Tibial artery (tissue), 4 donors: ENCODE results near the gene TTC17.

Experiments used
- DNase-seq, 2 donors: peaks; one replicate each; pipeline ENCODE4 v3.0.0-alpha.2; 2019
- H3K27ac ChIP-seq, 2 donors: fragments of 200-600 bp; sonication (generic) in 1 of 2; 1 replicate in 1 of 2; 2 replicates in 1 of 2; pipeline ENCODE4 v1.5.1; 2018 to 2019; ENCODE audit warnings: mild to moderate bottlenecking in 1 of 2
- H3K27me3 ChIP-seq, 2 donors: fragments of 200-600 bp; sonication (generic) in 1 of 2; one replicate each; pipeline versions ENCODE4 v1.5.1 to v1.6.0; 2016 to 2019
- H3K36me3 ChIP-seq, 3 donors: fragments of 200-600 bp; sonication (generic) in 2 of 3; one replicate each; pipeline ENCODE4 v1.5.1; 2016 to 2019; ENCODE audit warnings: mild to moderate bottlenecking in 2 of 3
- H3K4me1 ChIP-seq, 4 donors: fragments of 200-600 bp; sonication (generic) in 2 of 4; 1 replicate in 3 of 4; 2 replicates in 1 of 4; pipeline ENCODE4 v1.5.1; 2016 to 2019
- H3K4me3 ChIP-seq, 2 donors: fragments of 200-600 bp; sonication (generic) in 1 of 2; 1 replicate in 1 of 2; 2 replicates in 1 of 2; pipeline ENCODE4 v1.5.1; 2018 to 2019; ENCODE audit warnings: mild to moderate bottlenecking in 2 of 2
- H3K9me3 ChIP-seq, 3 donors: fragments of 200-600 bp; sonication (generic) in 1 of 3; one replicate each; pipeline ENCODE4 v1.5.1; 2016 to 2019
- intact Hi-C: fragments of 100-400 bp; cut with DNase I; formaldehyde crosslinking; loops from one replicate; pipeline ENCODE4 v1.15.0; 2023; ENCODE audit warnings: low total_unique reads
- TF ChIP-seq, protein P1 (sequence below), 2 experiments: fragments of 200-600 bp in 1 of 2; fragments of 450-650 bp in 1 of 2; IDR thresholded peaks; one replicate each; pipeline ENCODE4 v1.5.1; 2017 to 2019; ENCODE audit warnings: antibody characterized with exemption in 2 of 2, mild to moderate bottlenecking in 1 of 2, moderate library complexity in 1 of 2

Gene TTC17

GRCh38 chr11:43493431-43493830 lies 134.7 kb downstream of the TTC17 start:
- no peaks in the 10 kb centered on the region for H3K27me3 ChIP-seq
- H3K36me3 ChIP-seq, result peaks cover 45 to 66% (median 57%) of the 10 kb centered on the region in 3 donors

GRCh38 chr11:43497144-43497543 lies 138.4 kb downstream of the TTC17 start:
- no peaks in the 10 kb centered on the region for H3K27me3 ChIP-seq
- no peak overlapping the region for H3K27ac ChIP-seq
- DNase-seq, result no peak
- intact Hi-C loops, result no loop called here
- H3K4me3 ChIP-seq, result no peak overlapping the region
- H3K9me3 ChIP-seq, result no peaks in the 10 kb centered on the region
- H3K36me3 ChIP-seq, result peaks cover 23 to 38% (median 32%) of the 10 kb centered on the region in 3 donors
- TF ChIP-seq, protein P1, sequence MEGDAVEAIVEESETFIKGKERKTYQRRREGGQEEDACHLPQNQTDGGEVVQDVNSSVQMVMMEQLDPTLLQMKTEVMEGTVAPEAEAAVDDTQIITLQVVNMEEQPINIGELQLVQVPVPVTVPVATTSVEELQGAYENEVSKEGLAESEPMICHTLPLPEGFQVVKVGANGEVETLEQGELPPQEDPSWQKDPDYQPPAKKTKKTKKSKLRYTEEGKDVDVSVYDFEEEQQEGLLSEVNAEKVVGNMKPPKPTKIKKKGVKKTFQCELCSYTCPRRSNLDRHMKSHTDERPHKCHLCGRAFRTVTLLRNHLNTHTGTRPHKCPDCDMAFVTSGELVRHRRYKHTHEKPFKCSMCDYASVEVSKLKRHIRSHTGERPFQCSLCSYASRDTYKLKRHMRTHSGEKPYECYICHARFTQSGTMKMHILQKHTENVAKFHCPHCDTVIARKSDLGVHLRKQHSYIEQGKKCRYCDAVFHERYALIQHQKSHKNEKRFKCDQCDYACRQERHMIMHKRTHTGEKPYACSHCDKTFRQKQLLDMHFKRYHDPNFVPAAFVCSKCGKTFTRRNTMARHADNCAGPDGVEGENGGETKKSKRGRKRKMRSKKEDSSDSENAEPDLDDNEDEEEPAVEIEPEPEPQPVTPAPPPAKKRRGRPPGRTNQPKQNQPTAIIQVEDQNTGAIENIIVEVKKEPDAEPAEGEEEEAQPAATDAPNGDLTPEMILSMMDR (IDR thresholded peaks at IDR 0.05), result no peak
- no peaks in the 10 kb centered on the region for H3K4me1 ChIP-seq

More at GRCh38 chr11:43493431-43493830, 134.7 kb downstream of the TTC17 start:
- no peaks in the 10 kb centered on the region for H3K4me1 ChIP-seq
- no peaks in the 10 kb centered on the region for H3K9me3 ChIP-seq
- TF ChIP-seq, protein P1 (IDR thresholded peaks at IDR 0.05), result no peak
- intact Hi-C loops, result no loop called here
- no peak overlapping the region for H3K4me3 ChIP-seq
- no peak for DNase-seq
- H3K27ac ChIP-seq, result no peak overlapping the region

DNA sequence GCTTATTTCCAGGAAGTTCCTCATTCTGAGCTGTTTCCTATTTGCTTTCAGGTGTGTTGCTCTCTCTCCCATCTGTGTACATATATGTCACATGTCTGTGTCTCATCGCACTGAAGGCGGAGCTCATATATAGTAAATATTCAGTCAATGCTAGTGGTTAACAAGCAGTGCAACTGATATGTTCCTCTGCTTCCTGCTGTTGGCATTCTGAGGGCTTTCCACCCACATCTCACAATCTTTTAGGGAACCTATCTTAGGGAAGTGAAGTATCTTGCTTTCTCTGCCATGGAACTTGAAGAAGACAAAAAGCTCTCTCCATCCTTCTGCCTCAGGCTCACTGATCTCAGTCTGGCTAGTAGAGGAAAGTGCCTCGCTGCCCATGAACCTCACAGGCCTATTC lies 139.8 kb downstream of the TTC17 start:
- no peak for DNase-seq
- Histone ChIP-seq H3K4me3 (no peak overlapping the region), H3K36me3 (peaks cover 10 to 24% (median 18%) of the 10 kb centered on the region in 3 donors), H3K4me1 (no peaks in the 10 kb centered on the region), H3K27ac (no peak overlapping the region), H3K9me3 (no peaks in the 10 kb centered on the region), H3K27me3 (no peaks in the 10 kb centered on the region)
- TF ChIP-seq, protein P1 (IDR thresholded peaks at IDR 0.05), result no peak
- intact Hi-C loops, result no loop called here

- intact Hi-C loops, result no loop called here
- H3K27me3 ChIP-seq, result no peaks in the 10 kb centered on the region
Observed at GRCh38 chr11:43503417-43503816, 144.7 kb downstream of the TTC17 start.

DNA sequence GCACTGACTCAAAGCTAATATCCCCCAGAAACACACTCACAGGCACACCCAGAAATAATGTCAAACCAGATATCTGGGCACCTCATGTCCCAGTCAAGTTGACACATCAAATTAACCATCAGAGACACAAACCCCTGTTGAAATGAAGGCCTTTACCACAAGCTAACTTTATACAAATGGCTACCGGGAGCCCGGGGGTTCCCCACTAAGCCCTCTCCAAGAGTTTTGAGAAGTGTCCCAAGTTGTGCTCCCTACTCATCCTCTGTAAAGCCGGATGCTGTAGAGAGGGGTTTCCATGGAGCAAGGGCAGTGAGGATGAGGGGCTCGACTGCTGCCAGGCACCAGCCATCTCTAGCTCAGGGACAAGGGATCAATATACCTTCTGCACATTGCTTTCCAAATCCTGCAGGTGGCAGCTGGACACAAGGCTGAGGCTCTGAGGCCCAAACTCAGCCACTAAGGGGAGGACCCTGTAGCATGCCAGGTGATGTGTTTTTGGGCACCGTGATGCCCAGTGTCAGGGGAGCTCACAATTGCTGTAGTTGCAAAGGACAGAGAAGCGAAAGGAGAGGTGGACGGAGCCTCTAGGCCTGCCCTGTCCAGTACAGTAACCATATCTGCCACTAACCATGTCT lies 145.7 kb downstream of the TTC17 start:
- intact Hi-C loops, result no loop called here

More at GRCh38 chr11:43503417-43503816, 144.7 kb downstream of the TTC17 start:
- Histone ChIP-seq H3K36me3 (no peaks in the 10 kb centered on the region), H3K27ac (no peak overlapping the region), H3K9me3 (no peaks in the 10 kb centered on the region), H3K4me3 (no peak overlapping the region), H3K4me1 (no peaks in the 10 kb centered on the region)
- TF ChIP-seq, protein P1 (IDR thresholded peaks at IDR 0.05), result no peak
- no peak for DNase-seq

More for the DNA sequence above, 145.7 kb downstream of the TTC17 start:
- no peak for DNase-seq
- Histone ChIP-seq H3K4me1 (no peaks in the 10 kb centered on the region), H3K4me3 (no peak overlapping the region), H3K27me3 (no peaks in the 10 kb centered on the region), H3K27ac (no peak overlapping the region), H3K36me3 (no peaks in the 10 kb centered on the region), H3K9me3 (no peaks in the 10 kb centered on the region)
- TF ChIP-seq, protein P1 (IDR thresholded peaks at IDR 0.05), result peak; percentile 30 to 33
